HL-60 (cell line): ENCODE data around the gene KATNB1.

Experiments used
- GABPA ChIP-seq: IDR thresholded peaks from 2 replicates; pipeline ENCODE4 v1.6.1; 2012; ENCODE audit warnings: low read depth
- POLR2AphosphoS5 ChIP-seq: IDR thresholded peaks from 2 replicates; pipeline ENCODE4 v1.6.1; 2012; ENCODE audit warnings: low read depth
- REST ChIP-seq: IDR thresholded peaks from 2 replicates; pipeline ENCODE4 v1.6.1; 2012; ENCODE audit warnings: low read depth; ENCODE audit not compliant: insufficient replicate concordance
- SPI1 ChIP-seq: IDR thresholded peaks from 2 replicates; pipeline ENCODE4 v1.6.1; 2012; ENCODE audit warnings: low read depth, mild to moderate bottlenecking, borderline replicate concordance
- TF ChIP-seq, protein P1 (sequence below): IDR thresholded peaks from one replicate; pipeline ENCODE4 v1.5.1; 2011; ENCODE audit warnings: low read length, control low read depth, inconsistent platforms; ENCODE audit not compliant: insufficient read depth

GRCh38 chr16:57756424-57757325, 21.1 kb downstream of the KATNB1 start:
- TF ChIP-seq POLR2AphosphoS5 (no peak), REST (no peak), GABPA (no peak), SPI1 (no peak)
- TF ChIP-seq, protein P1, sequence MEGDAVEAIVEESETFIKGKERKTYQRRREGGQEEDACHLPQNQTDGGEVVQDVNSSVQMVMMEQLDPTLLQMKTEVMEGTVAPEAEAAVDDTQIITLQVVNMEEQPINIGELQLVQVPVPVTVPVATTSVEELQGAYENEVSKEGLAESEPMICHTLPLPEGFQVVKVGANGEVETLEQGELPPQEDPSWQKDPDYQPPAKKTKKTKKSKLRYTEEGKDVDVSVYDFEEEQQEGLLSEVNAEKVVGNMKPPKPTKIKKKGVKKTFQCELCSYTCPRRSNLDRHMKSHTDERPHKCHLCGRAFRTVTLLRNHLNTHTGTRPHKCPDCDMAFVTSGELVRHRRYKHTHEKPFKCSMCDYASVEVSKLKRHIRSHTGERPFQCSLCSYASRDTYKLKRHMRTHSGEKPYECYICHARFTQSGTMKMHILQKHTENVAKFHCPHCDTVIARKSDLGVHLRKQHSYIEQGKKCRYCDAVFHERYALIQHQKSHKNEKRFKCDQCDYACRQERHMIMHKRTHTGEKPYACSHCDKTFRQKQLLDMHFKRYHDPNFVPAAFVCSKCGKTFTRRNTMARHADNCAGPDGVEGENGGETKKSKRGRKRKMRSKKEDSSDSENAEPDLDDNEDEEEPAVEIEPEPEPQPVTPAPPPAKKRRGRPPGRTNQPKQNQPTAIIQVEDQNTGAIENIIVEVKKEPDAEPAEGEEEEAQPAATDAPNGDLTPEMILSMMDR: no peak
